Measurements from ENCODE around the gene POLD4. TPM values are rescaled to one million over a fixed set of nuclear protein-coding genes. Genes with fewer than 3 reads are reported as not detected.

The POLD4 gene
- total RNA-seq, 1 experiment from 2014 or later: 38.5 TPM

DNA sequence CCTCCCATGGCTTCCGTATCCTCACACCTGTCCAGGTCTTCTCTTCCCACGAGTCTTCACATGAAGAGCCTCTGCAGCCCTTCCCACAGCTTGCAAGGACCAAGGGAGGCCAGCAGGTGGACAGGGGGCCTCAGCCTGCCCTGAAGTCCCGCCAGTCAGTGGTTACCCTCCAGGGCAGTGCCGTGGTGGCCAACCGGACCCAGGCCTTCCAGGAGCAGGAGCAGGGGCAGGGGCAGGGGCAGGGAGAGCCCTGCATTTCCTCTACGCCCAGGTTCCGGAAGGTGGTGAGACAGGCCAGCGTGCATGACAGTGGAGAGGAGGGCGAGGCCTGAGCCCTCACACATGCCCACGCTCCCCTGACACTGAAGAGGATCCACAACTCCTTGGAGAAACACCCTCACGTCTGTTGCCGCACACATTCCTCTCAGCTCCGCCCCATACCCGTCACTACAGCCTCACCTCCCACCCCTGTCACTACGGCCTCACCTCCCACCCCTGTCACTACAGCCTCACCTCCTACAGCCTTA, 41.7 kb downstream of the POLD4 start:
- in situ Hi-C loops (cut with HindIII; ENCODE audit: low pct_unique_long_range_greater_than_20kb, low sequenced_read_pairs): no loop called here
- DNase-seq (ENCODE audit: low read depth): no peak

DNA sequence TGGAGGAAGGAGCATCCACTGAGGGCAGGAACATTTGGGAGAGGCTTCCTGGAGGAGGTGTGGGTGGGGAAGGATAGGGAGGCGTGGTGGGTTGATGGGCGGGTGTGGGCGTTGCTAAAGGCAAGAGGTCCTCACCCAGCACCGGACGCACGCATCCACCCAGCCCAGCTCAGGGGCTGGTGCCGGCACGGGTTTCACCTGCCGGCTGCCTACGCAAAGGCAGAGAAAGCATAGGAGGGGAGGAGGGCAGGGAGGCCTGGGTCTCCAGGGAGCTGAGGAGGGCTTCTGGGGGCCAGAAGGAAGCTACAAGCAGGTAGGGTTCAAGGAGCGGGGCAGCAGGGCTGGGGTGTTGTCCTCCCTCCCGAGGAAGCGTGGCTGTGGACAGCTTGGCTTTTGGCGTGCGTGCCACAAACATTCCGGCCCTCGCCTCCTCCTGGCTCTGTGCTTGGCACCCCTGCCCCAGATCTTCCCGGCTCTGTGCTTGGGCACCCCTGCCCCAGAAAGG, 42.2 kb downstream of the POLD4 start:
- no peak for DNase-seq (ENCODE audit: low read depth)

DNA sequence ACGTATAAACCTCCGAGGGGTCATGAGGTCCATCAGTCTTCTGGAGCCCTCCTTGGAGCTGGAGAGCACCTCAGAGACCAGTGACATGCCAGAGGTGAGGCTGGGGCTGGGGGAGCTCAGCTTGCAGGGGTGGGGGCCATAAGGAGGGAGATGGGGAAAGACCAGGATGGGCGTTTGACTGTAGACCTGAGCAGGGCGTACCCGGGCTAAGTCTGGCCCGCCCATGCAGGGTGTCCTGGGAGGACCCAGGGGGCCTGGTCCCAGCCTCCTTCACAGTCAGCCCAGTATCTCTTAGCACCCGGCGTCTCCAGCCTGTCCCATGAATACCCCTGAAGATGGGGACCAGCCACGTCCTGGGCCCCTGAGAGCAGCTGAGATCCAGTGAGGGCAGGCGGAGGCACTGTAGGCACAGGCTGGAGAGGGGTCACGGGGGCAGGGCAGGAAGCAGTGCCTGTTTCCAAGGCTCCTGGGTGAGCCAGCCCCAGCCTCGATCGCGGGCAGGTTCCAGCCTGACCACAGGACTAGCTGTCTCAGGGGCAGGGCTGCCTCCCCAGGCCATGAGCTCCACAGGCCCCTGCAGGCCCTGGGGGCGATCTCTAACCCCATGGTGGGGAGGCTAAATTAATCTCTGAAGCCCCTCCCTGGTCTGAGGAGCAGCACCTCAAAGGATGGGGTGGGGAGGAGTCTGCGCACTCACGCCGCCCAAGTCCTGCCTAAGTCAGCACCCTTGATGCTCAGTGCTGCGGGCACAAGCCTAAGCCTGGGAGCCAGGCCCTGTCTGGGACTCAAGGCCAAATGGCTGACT, 42.9 kb downstream of the POLD4 start:
- in situ Hi-C loops (cut with HindIII; ENCODE audit: low pct_unique_long_range_greater_than_20kb, low sequenced_read_pairs): no loop called here

More for the DNA sequence above, 42.2 kb downstream of the POLD4 start:
- in situ Hi-C loops (cut with HindIII; ENCODE audit: low pct_unique_long_range_greater_than_20kb, low sequenced_read_pairs): no loop called here

DNA sequence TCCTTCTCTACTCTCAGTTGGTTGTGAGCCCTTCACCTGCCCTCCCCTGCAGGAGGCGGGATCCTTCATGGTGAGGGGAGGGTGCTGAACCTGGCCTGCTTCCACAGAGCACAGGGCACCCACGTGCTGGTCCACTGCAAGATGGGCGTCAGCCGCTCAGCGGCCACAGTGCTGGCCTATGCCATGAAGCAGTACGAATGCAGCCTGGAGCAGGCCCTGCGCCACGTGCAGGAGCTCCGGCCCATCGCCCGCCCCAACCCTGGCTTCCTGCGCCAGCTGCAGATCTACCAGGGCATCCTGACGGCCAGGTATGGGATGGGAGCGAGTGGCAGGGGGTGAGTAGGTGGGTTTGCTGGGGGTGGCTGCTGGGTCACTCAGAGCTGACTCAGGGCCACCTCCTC, 43.7 kb downstream of the POLD4 start:
- DNase-seq (ENCODE audit: low read depth): no peak

More for the DNA sequence above, 42.9 kb downstream of the POLD4 start:
- DNase-seq (ENCODE audit: low read depth): no peak

DNA sequence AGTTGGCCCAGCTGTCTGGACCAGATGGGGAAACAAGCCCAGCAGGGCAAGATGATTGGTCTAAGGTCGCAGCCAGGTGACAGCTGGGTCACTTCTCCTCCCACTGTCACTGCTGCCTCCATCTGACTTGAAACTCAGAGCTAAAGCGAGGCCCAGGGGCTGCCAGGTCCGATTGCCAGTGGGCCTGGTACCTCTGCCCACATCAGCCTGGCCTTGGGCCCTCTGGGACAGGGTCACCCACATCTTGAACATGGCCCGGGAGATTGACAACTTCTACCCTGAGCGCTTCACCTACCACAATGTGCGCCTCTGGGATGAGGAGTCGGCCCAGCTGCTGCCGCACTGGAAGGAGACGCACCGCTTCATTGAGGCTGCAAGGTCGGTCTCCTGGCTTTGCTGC, 44.2 kb downstream of the POLD4 start:
- in situ Hi-C loops (cut with HindIII; ENCODE audit: low pct_unique_long_range_greater_than_20kb, low sequenced_read_pairs): no loop called here
- DNase-seq (ENCODE audit: low read depth): no peak

More for the DNA sequence above, 43.7 kb downstream of the POLD4 start:
- in situ Hi-C loops (cut with HindIII; ENCODE audit: low pct_unique_long_range_greater_than_20kb, low sequenced_read_pairs): no loop called here

DNA sequence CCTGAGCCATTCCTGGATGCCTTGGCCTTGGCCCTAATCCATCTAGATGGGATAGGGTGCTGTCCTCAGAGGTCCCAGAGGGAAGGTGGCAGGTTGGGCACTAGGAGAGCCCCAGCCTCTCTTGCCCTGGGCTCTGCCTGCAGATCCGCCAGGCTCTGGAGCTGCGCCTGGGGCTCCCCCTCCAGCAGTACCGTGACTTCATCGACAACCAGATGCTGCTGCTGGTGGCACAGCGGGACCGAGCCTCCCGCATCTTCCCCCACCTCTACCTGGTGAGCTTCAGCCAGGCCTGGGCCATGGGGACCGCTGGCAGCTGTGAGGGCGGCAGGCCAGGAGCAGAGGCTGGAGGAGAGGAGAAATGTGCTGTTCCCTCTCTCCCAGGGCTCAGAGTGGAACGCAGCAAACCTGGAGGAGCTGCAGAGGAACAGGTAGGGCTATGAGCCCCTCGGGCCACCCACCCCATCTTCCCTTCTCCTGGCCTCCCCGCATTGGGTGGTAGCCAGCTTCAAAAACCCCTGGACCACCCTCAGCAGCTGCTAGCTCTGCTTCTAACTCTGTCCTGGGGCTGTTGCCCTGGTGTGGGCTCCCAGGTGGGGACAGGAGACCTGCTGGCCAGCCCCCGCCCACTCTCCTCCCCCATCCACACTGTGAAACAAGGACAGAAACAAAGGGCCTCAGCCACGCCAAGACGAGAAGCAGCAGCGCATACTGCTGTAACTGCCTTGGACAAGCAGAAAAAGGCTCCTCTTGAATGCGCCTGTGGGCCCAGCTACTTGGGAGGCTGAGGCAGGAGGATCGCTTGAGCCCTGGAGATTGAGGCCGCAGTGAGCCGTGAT, 45.1 kb downstream of the POLD4 start:
- in situ Hi-C loops (cut with HindIII; ENCODE audit: low pct_unique_long_range_greater_than_20kb, low sequenced_read_pairs): no loop called here
- no peak for DNase-seq (ENCODE audit: low read depth)

DNA sequence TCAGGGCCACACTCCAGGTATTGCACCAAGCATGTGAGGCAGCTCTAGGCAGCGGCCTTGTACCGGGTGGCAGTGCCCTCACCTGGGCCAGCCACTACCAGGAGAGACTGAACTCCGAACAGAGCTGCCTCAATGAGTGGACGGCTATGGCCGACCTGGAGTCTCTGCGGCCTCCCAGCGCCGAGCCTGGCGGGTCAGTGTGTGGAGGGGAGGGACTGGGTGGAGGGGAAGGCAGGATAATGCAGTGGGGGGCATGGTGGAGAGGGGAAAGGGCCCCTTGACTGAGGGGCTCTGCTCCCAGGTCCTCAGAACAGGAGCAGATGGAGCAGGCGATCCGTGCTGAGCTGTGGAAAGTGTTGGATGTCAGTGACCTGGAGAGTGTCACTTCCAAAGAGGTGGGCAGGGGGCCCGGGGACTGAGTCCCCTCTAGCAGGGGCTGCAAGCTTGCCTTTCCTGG, 45.8 kb downstream of the POLD4 start:
- no peak for DNase-seq (ENCODE audit: low read depth)
- in situ Hi-C loops (cut with HindIII; ENCODE audit: low pct_unique_long_range_greater_than_20kb, low sequenced_read_pairs): no loop called here

DNA sequence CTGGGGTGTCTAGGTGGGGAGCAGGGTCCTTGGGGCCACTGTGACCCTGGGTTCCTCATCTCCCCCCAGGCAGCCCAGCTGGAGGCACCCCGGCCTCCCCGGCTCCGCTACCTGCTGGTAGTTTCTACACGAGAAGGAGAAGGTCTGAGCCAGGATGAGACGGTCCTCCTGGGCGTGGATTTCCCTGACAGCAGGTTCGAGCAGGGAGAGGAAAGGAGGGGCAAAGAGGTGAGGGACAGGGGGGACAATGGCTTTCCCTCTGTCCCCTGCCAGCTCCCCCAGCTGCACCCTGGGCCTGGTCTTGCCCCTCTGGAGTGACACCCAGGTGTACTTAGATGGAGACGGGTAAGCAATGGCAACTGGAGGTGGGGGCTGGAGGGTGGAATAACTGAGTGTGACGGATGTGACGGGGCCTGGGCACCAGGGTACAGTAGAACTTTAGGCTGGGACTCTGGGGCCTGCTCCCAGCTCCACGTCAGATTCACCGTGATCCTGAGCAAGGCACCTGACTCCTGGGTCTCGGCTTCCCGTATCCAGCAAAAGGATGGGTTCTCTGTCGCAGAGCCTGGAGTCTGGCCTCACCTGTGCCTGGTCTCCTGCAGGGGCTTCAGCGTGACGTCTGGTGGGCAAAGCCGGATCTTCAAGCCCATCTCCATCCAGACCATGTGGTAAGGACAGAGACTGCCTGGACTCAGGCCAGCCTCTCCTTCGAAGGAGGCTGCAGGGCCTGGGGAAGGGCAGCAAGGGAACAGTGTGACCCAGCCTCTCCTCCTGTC, 46.4 kb downstream of the POLD4 start:
- DNase-seq (ENCODE audit: low read depth): no peak
- in situ Hi-C loops (cut with HindIII; ENCODE audit: low pct_unique_long_range_greater_than_20kb, low sequenced_read_pairs): no loop called here

DNA sequence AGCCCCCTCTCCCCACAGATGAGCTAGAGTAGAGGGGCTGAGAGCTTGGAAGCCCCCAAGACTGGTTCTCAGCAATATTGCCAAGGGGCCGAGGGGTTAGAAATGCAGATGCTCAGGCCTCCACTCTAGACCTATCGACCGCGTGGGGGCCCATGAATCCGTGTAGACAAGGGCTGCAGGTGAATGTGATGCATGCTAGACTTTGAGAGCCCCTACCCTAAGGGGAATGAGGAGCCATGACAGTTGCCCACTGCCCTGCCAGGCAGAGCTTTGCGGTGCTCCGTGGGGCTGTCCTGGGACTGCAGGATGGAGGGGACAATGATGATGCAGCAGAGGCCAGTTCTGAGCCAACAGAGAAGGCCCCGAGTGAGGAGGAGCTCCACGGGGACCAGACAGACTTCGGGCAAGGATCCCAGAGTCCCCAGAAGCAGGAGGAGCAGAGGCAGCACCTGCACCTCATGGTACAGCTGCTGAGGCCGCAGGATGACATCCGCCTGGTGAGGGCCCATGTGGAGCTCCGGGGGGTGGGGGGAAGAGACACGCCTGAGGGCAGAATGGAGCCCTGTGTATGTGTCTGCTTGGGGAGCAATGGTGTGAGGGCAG, 48.7 kb downstream of the POLD4 start:
- no peak for DNase-seq (ENCODE audit: low read depth)
- in situ Hi-C loops (cut with HindIII; ENCODE audit: low pct_unique_long_range_greater_than_20kb, low sequenced_read_pairs): no loop called here

DNA sequence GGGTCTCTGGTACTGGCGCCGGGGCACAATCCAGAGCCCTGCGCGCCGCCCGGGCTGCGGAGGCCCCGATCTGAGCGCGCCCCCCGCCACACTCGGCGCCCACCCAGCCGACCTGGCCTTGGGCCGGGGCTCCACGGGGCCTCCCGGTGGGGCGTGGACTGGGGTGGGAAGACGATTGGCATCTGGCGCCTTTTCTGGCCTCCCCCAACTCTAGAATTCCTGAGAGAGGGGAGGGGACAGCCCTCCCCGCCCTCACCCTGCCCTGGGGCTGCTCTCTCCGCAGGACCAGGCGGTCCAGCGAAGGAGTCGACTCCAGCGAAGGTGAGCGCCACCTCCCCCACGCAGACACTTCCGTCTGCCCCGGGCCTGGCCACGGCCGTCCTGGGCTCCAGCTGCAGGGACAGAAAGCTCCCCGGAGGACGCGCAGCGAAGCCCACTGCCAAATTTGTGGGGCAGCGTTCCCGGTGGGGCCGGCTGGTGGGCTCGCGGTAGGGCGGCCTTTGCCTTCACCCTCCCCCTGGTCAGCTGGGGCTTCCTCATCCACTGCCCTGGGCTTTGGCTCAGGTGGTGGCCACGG, 49.4 kb downstream of the POLD4 start:
- in situ Hi-C loops (cut with HindIII; ENCODE audit: low pct_unique_long_range_greater_than_20kb, low sequenced_read_pairs): no loop called here
- DNase-seq (ENCODE audit: low read depth): no peak

DNA sequence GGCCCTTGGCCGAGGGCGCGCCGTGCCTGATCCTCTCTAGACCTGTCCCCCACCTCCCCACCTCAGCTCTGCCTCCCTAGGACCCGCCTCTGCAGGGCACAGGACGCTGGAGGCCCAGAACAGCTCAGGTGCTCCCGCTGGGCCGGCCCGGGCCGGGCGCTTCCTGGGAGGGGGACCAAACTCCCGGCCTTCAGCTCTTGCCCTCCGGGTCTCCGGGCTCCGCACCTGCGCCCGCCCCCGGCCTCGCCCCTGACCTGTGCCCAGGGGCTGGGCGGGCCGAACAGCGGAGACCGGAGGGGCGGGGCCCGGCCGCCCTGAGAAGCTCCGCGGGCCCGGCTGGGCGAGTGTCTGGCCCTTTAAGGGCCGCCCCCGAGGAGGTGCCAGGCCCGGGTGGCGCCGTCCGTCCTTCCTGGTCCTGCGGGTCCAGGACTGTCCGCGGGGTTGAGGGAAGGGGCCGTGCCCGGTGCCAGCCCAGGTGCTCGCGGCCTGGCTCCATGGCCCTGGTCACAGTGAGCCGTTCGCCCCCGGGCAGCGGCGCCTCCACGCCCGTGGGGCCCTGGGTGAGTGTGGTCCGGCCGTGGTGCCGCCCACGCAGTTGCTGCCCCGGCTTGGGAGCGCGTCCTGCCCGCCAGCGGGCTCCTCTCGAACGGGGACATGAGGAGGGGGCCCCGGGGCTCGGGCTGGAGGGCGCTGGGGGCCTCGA, 50.1 kb downstream of the POLD4 start, which contains the start of gene SSH3:
SSH3 (plus strand) TSS at position 399 of the 703 bp plus-strand sequence; CDS start at position 495, 96 bp downstream.
- peak; percentile 79 for DNase-seq (ENCODE audit: low read depth)
- in situ Hi-C loops (cut with HindIII; ENCODE audit: low pct_unique_long_range_greater_than_20kb, low sequenced_read_pairs): no loop called here

DNA sequence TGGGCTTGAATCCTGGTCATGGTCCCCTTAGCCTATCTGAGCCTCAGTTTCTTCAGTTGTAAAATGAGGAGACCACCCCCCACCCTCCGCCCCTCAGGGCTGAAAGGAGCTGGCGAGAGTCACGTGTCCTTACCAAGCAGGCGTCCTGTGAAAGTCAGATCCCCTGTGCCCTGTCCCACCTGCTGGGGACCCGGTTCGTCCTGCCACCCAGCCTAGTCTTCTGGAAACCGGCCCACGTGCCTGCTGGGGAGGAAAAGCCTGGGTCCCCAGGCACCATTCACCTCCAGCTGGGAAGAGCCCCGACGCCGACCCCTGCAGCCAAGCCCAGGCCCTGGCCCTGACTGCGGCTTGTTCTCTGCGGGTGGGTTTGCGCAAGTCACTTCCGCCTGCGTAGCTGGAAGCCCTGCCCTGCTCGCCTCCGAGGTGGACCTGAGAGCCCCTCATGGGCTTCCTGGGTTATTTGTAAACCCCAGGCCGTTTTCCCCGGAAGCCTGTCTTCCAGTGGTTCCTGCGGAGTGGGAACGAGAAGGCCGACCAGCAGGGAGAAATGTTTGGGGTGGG, 50.7 kb downstream of the POLD4 start:
- DNase-seq (ENCODE audit: low read depth): peak; percentile 65
- in situ Hi-C loops (cut with HindIII; ENCODE audit: low pct_unique_long_range_greater_than_20kb, low sequenced_read_pairs): no loop called here

DNA sequence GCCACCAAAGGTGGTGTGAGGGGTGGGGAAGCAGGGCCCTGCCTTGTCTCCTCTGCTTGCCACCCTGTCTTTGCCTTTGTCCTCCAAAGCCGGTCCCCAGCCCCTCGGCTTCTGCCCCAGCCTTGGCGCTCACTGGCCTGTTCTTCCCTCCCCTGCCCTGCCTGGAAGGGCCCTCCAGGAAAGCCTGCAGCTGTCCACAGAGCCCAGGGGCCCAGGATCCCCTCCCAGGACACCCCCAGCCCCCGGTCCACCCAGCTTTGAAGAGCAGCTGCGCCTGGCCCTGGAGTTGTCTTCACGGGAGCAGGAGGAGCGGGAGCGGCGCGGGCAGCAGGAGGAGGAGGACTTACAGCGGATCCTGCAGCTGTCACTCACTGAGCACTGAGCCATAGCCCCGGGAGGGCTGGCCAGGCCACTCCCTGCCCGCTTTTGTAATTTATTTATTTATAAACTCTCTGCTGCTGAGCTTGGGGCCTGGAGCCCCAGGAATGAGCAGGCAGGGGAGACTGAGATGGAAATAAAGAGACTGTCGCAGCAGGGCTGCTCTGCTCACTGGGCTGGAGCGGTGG, 51.3 kb downstream of the POLD4 start:
- DNase-seq (ENCODE audit: low read depth): peak; percentile 73
- in situ Hi-C loops (cut with HindIII; ENCODE audit: low pct_unique_long_range_greater_than_20kb, low sequenced_read_pairs): no loop called here

DNA sequence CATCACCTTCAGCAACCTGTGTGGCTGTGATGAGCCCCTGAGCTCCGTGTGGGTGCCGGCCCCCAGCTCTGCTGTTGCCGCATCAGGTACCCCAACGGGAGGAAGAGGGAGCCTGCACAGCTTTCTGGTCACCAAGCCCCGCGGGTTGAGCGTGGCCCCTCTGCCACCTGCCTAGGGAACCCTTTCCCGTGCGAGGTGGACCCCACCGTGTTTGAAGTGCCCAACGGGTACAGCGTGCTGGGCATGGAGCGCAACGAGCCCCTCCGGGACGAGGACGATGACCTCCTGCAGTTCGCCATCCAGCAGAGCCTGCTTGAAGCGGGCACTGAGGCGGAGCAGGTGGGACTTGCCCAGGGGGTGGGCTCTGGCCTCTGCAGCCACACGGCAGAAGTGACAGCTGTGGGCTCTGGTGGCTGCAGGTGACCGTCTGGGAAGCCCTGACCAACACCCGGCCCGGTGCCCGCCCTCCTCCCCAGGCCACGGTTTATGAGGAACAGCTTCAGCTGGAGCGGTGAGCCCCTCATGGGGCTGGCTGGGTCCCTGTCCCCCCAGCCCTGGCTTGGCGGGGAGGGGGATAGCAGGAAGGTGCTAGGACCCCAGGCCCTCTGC, 51.9 kb downstream of the POLD4 start:
- DNase-seq (ENCODE audit: low read depth): no peak
- in situ Hi-C loops (cut with HindIII; ENCODE audit: low pct_unique_long_range_greater_than_20kb, low sequenced_read_pairs): no loop called here

All from Caki2 (cell line).